Skeletal muscle tissue (tissue), 4 donors: ENCODE data around the gene PPM1A. TPM values are rescaled to one million over a fixed set of nuclear protein-coding genes. Genes with fewer than 3 reads are reported as not detected.
A peak's percentile ranks its signal among the peaks of the same experiment; 100 is the strongest.

Source experiments
- H3K27ac ChIP-seq: one replicate; pipeline ENCODE4 v1.7.0; 2013; ENCODE audit warnings: mild to moderate bottlenecking, low read depth, low read length, inconsistent platforms
- H3K27me3 ChIP-seq, 3 donors: one replicate each; pipeline ENCODE4 v1.7.0; 2013; ENCODE audit warnings: low read length in 3 of 3; ENCODE audit not compliant: control insufficient read depth in 3 of 3, insufficient read depth in 3 of 3
- H3K36me3 ChIP-seq, 3 donors: one replicate each; pipeline ENCODE4 v1.7.0; 2013; ENCODE audit warnings: low read length in 3 of 3; ENCODE audit not compliant: control insufficient read depth in 3 of 3, insufficient read depth in 3 of 3
- H3K4me1 ChIP-seq, 3 donors: one replicate each; pipeline ENCODE4 v1.7.0; 2013; ENCODE audit warnings: low read length in 3 of 3, mild to moderate bottlenecking in 3 of 3; ENCODE audit not compliant: control insufficient read depth in 3 of 3, insufficient read depth in 3 of 3
- H3K4me3 ChIP-seq, 3 donors: one replicate each; pipeline ENCODE4 v1.7.0; 2013; ENCODE audit warnings: low read length in 3 of 3
- H3K9ac ChIP-seq, 3 donors: one replicate each; pipeline ENCODE4 v1.7.0; 2013; ENCODE audit warnings: low read length in 3 of 3, mild to moderate bottlenecking in 3 of 3, moderate library complexity in 2 of 3, low read depth in 1 of 3
- H3K9me3 ChIP-seq, 3 donors: one replicate each; pipeline ENCODE4 v1.7.0; 2013; ENCODE audit warnings: low read length in 3 of 3; ENCODE audit not compliant: control insufficient read depth in 3 of 3
- total RNA-seq: library from RNA; depleted of rRNA; stranded (reverse); fragments of >200 nt; gene quantifications from one replicate; pipeline ENCODE4 v1.2.3, GENCODE V29; 2014
- donor health status: Osteomylitis.

PPM1A gene
- total RNA-seq, 1 donor from 2014 or later: 36.0 TPM

- Histone ChIP-seq H3K9me3 (no peaks in the 10 kb centered on the region), H3K9ac (no peak overlapping the region), H3K27ac (no peak overlapping the region), H3K4me1 (no peaks in the 10 kb centered on the region), H3K4me3 (no peak overlapping the region), H3K36me3 (no peaks in the 10 kb centered on the region), H3K27me3 (no peaks in the 10 kb centered on the region)
Observed at GRCh38 chr14:60240139-60240856, 8.7 kb upstream of the PPM1A start.

DNA sequence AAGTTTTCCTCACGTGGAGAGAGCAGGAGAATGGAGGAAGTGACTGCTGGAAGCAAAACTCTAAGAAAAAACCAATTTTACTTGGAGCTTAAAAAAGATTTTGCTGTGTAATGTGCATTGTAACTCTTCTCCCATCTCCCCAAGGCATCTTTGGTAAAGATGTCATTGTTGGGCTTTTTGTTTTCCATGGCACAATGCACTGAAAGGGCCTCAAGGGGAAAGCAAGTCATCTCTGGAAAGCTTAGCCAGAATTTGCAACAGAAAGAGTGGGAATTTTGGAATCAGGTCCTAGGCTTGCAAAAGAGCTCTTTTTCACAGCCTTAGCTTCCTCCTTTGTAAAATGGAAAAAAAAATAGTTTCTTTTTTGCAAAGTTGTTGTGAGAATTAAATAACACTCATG, 7.9 kb upstream of the PPM1A start:
- no peaks in the 10 kb centered on the region for H3K36me3 ChIP-seq
- H3K27me3 ChIP-seq: no peaks in the 10 kb centered on the region
- no peak overlapping the region for H3K9ac ChIP-seq
- no peaks in the 10 kb centered on the region for H3K9me3 ChIP-seq
- H3K27ac ChIP-seq: no peak overlapping the region
- no peaks in the 10 kb centered on the region for H3K4me1 ChIP-seq
- no peak overlapping the region for H3K4me3 ChIP-seq

- no peaks in the 10 kb centered on the region for H3K27me3 ChIP-seq
- H3K27ac ChIP-seq: no peak overlapping the region
- no peaks in the 10 kb centered on the region for H3K36me3 ChIP-seq
- no peaks in the 10 kb centered on the region for H3K4me1 ChIP-seq
- H3K9me3 ChIP-seq: no peaks in the 10 kb centered on the region
- no peak overlapping the region for H3K4me3 ChIP-seq
- no peak overlapping the region for H3K9ac ChIP-seq
Observed at GRCh38 chr14:60242429-60242828, 6.6 kb upstream of the PPM1A start.

GRCh38 chr14:60245380-60246177, 3.4 kb upstream of the PPM1A start:
- no peak overlapping the region for H3K27ac ChIP-seq
- no peaks in the 10 kb centered on the region for H3K9me3 ChIP-seq
- H3K9ac ChIP-seq: no peak overlapping the region
- no peak overlapping the region for H3K4me3 ChIP-seq
- H3K36me3 ChIP-seq: no peaks in the 10 kb centered on the region
- H3K4me1 ChIP-seq: peaks cover 6 to 13% (median 8%) of the 10 kb centered on the region in 3 donors
- no peaks in the 10 kb centered on the region for H3K27me3 ChIP-seq

DNA sequence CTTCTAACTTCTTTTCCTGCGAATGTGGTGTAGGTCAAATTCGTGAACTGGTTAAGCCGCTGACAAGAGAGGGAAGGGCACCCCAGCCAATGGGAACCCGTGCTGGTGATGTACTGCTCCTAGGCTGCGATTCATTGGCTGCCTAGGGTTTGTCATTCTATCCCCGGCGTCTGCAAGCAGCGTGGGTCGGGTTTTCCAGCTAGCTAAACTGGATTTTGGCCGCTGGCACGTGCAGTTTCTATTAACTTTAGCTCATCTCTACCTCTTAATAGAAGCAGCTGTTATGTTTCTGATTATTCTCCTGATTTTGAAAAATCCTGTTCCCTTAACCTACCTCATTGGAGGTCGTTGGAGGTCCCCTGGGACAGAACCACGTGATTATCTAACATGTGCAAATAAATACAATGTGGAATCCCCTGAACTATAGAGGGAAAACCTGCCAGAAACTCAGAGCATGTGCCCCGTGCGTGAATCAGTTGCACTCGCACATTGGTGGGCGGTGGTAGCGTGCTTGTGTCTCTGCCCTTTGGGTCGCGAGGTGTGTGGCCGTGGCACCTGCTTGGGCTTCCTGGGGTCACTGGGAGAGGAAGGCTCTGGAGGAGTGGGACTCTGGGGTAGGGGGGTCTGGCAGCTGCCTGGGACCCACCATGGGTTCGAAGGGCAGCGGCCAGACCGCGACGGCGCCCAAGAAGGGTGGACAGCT, 876 bp upstream of the PPM1A start:
- H3K27ac ChIP-seq: peak overlapping the region; percentile 100
- peak overlapping the region; percentile 90 to 92 (median 92) for H3K4me3 ChIP-seq
- H3K27me3 ChIP-seq: no peaks in the 10 kb centered on the region
- peaks cover 8 to 36% (median 20%) of the 10 kb centered on the region in 3 donors for H3K4me1 ChIP-seq
- no peaks in the 10 kb centered on the region for H3K36me3 ChIP-seq
- no peaks in the 10 kb centered on the region for H3K9me3 ChIP-seq
- peak overlapping the region; percentile 99 to 100 (median 100) for H3K9ac ChIP-seq

DNA sequence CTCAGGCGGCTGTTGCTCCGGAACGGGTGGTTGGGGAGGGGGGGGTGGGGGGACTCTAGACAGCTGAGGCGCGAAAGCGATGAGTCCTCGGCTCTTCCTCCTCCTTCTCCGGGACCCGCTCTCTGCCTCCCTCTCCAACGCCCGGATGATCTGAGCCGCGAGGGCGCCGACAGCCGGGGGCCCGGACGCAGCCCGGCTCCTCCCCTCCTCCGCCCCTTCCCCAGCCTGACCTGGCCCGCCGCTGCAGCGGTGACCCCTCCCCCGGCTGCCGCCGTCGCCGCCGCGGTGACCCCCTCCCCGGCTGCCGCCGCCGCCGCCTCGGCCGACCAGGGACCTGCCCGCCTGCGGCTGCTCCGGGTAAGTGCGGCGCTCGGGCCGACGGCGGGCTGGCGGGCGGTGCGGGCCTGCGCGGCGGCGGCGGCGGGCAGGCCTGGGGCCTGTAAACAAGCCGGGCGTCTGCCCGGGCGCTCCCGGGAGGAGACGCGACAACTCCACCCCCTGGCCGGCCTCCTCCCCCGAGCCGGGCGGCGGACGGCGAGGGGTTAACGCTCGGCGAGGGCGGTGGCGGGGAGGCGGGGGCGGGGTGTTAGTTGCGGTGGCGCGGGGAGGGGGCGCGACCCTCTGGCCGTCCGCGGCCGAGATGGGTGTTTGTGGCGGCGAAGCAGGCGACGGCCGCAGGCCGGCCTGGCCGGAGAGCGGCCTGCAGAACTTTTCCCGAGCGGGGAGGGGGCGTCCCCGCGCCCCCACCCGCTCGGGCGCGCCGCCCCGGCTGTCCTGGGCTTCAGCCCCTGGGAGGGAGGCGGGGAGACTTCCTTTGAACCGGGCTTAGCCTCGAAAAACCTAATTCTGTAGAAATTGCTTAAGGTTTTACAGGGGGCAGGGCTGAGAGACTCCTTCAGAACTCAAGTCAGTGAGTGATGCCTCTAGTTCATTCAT, 568 bp downstream of the PPM1A start:
- H3K27me3 ChIP-seq: no peaks in the 10 kb centered on the region
- H3K4me1 ChIP-seq: peaks cover 12 to 44% (median 24%) of the 10 kb centered on the region in 3 donors

DNA sequence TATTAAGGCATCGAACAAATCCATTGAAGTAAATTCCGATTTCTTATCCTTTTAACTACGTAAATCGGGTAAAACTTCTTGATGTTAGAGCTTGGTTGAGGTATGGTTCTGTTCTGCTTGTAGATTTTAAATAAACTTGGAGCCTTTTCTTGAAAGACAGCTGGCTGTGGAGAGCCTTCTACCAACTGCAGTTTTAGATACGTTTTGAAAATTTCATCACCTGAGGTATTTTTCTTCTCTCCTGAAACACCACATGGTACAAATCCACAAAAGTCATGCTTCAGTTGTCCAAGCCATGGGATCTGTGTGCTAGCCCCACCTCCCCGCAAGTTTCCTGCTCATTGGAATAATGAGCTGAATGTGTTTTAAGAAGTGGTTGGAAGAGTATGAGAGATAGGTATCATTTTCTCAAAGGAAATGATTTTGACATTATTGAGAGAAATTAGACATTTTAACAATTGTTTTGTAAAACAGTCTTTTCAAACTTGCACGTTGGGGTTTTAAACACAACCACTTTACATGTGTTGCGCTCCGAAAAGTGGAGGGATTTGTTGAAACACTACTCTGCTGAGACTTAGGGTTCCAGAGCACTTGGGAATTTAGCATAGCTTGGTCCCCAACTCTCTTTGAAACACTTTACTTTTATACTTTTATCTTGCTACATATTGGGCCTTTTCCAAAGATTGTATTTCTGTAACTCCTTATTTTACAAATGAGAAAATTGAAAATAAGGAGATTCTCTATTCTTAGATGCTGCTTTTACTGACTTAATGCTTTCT, 1.4 kb downstream of the PPM1A start:
- H3K9me3 ChIP-seq: no peaks in the 10 kb centered on the region
- H3K4me1 ChIP-seq: peaks cover 12 to 45% (median 24%) of the 10 kb centered on the region in 3 donors
- peak overlapping the region; percentile 70 to 94 (median 75) for H3K4me3 ChIP-seq
- peak overlapping the region; percentile 85 to 92 (median 87) for H3K9ac ChIP-seq
- H3K36me3 ChIP-seq: no peaks in the 10 kb centered on the region
- H3K27me3 ChIP-seq: no peaks in the 10 kb centered on the region
- peak overlapping the region; percentile 100 for H3K27ac ChIP-seq

More for the DNA sequence above, 568 bp downstream of the PPM1A start:
- peak overlapping the region; percentile 75 to 94 (median 77) for H3K4me3 ChIP-seq
- no peaks in the 10 kb centered on the region for H3K36me3 ChIP-seq
- no peaks in the 10 kb centered on the region for H3K9me3 ChIP-seq
- peak overlapping the region; percentile 85 to 92 (median 87) for H3K9ac ChIP-seq
- H3K27ac ChIP-seq: peak overlapping the region; percentile 100

DNA sequence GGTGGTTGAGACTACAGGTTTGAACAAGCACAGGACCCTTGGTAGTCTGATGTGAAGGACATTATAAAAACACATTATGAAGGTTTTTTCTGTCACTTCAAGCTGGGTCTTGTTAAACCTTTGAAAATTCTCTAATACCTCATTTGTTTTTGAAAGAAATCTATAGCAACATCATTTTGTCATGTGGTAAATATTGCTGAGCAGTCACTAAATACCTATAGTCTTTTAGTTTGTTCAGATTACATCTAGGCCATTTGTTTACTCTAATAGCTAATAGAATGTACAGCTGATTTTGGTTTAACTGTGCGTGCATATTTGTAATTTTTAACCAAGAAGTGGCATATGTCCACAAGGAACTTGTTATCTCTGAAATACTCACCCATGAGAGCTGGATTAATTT, 2.9 kb downstream of the PPM1A start:
- peaks cover 23 to 49% (median 31%) of the 10 kb centered on the region in 3 donors for H3K4me1 ChIP-seq
- no peaks in the 10 kb centered on the region for H3K9me3 ChIP-seq
- peak overlapping the region; percentile 100 for H3K27ac ChIP-seq
- peak overlapping the region; percentile 14 to 92 (median 87) for H3K9ac ChIP-seq
- H3K27me3 ChIP-seq: no peaks in the 10 kb centered on the region
- H3K4me3 ChIP-seq: peak overlapping the region; percentile 70 to 94 (median 75)
- H3K36me3 ChIP-seq: no peaks in the 10 kb centered on the region
